A549 (cell line): ENCODE measurements around the gene BGLAP.

Experiments used
- EP300 ChIP-seq, 2 experiments: fragments of >200 bp; sonication (Bioruptor Twin); formaldehyde crosslinking; IDR thresholded peaks; 2 replicates in 1 of 2; 3 replicates in 1 of 2; pipeline ENCODE4 v1.6.1; 2016 to 2017
- JUNB ChIP-seq: fragments of >200 bp; sonication (Bioruptor Twin); formaldehyde crosslinking; IDR thresholded peaks from 2 replicates; pipeline ENCODE4 v1.6.1; 2016
- KDM1A ChIP-seq: fragments of 200-600 bp; sonication (generic); IDR thresholded peaks from 2 replicates; pipeline ENCODE4 v1.6.1; 2016; ENCODE audit warnings: low read depth, mild to moderate bottlenecking
- KDM5A ChIP-seq: fragments of 200-600 bp; sonication (generic); IDR thresholded peaks from 2 replicates; pipeline ENCODE4 v1.6.1; 2016; ENCODE audit warnings: antibody characterized with exemption, mild to moderate bottlenecking
- MAFK ChIP-seq: fragments of 450-650 bp; IDR thresholded peaks from 2 replicates; pipeline ENCODE4 v1.6.1; 2014; ENCODE audit not compliant: partially characterized antibody
- MYC ChIP-seq: IDR thresholded peaks from 2 replicates; pipeline ENCODE4 v1.6.1; 2012; ENCODE audit warnings: mild to moderate bottlenecking, inconsistent platforms, low read length, improper control_type of control experiment, borderline replicate concordance
- RFX5 ChIP-seq: fragments of 450-650 bp; IDR thresholded peaks from 2 replicates; pipeline ENCODE4 v1.7.1; 2014; ENCODE audit warnings: antibody characterized with exemption, mild to moderate bottlenecking, moderate library complexity
- SREBF2 ChIP-seq: fragments of 450-650 bp; IDR thresholded peaks from 2 replicates; pipeline ENCODE4 v1.6.1; 2014; ENCODE audit warnings: mild to moderate bottlenecking, moderate library complexity
- ZFP36 ChIP-seq: fragments of 450-650 bp; IDR thresholded peaks from 2 replicates; pipeline ENCODE4 v1.6.1; 2014; ENCODE audit warnings: borderline replicate concordance; ENCODE audit not compliant: partially characterized antibody
- TF ChIP-seq, protein P1 (sequence below): fragments of >200 bp; sonication (Bioruptor Twin); formaldehyde crosslinking; IDR thresholded peaks from 3 replicates; pipeline ENCODE4 v1.5.1; 2016
- TF ChIP-seq, protein P2 (sequence below): fragments of 200-600 bp; sonication (generic); IDR thresholded peaks from 2 replicates; pipeline ENCODE4 v1.6.1; 2016; ENCODE audit warnings: antibody characterized with exemption, mild to moderate bottlenecking, moderate library complexity
- TF ChIP-seq, protein P3 (sequence below): IDR thresholded peaks from 2 replicates; pipeline ENCODE4 v1.6.1; 2012

DNA sequence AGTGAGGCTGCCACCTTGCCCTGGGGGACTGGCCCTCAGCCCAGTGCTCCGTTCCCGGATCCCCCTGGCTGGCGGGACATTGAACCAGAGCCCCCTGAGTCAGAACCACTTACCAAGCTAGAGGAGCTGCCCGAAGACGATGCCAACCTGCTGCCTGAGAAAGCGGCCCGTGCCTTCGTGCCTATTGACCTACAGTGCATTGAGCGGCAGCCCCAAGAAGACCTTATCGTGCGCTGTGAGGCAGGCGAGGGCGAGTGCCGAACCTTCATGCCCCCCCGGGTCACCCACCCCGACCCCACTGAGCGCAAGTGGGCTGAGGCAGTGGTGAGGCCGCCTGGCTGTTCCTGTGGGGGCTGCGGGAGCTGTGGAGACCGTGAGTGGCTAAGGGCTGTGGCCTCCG lies 43.5 kb downstream of the BGLAP start:
- TF ChIP-seq, protein P1, sequence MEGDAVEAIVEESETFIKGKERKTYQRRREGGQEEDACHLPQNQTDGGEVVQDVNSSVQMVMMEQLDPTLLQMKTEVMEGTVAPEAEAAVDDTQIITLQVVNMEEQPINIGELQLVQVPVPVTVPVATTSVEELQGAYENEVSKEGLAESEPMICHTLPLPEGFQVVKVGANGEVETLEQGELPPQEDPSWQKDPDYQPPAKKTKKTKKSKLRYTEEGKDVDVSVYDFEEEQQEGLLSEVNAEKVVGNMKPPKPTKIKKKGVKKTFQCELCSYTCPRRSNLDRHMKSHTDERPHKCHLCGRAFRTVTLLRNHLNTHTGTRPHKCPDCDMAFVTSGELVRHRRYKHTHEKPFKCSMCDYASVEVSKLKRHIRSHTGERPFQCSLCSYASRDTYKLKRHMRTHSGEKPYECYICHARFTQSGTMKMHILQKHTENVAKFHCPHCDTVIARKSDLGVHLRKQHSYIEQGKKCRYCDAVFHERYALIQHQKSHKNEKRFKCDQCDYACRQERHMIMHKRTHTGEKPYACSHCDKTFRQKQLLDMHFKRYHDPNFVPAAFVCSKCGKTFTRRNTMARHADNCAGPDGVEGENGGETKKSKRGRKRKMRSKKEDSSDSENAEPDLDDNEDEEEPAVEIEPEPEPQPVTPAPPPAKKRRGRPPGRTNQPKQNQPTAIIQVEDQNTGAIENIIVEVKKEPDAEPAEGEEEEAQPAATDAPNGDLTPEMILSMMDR: no peak
- TF ChIP-seq RFX5 (no peak), SREBF2 (no peak), EP300 (IDR thresholded peaks at IDR 0.05) (no peak), MAFK (no peak), JUNB (no peak), MYC (no peak), KDM1A (no peak), KDM5A (no peak), ZFP36 (no peak)
- TF ChIP-seq, protein P2, sequence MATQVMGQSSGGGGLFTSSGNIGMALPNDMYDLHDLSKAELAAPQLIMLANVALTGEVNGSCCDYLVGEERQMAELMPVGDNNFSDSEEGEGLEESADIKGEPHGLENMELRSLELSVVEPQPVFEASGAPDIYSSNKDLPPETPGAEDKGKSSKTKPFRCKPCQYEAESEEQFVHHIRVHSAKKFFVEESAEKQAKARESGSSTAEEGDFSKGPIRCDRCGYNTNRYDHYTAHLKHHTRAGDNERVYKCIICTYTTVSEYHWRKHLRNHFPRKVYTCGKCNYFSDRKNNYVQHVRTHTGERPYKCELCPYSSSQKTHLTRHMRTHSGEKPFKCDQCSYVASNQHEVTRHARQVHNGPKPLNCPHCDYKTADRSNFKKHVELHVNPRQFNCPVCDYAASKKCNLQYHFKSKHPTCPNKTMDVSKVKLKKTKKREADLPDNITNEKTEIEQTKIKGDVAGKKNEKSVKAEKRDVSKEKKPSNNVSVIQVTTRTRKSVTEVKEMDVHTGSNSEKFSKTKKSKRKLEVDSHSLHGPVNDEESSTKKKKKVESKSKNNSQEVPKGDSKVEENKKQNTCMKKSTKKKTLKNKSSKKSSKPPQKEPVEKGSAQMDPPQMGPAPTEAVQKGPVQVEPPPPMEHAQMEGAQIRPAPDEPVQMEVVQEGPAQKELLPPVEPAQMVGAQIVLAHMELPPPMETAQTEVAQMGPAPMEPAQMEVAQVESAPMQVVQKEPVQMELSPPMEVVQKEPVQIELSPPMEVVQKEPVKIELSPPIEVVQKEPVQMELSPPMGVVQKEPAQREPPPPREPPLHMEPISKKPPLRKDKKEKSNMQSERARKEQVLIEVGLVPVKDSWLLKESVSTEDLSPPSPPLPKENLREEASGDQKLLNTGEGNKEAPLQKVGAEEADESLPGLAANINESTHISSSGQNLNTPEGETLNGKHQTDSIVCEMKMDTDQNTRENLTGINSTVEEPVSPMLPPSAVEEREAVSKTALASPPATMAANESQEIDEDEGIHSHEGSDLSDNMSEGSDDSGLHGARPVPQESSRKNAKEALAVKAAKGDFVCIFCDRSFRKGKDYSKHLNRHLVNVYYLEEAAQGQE: no peak
- TF ChIP-seq, protein P3, sequence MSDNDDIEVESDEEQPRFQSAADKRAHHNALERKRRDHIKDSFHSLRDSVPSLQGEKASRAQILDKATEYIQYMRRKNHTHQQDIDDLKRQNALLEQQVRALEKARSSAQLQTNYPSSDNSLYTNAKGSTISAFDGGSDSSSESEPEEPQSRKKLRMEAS: no peak
